Measurements from ENCODE around the gene PRRG2.

PRRG2 gene

GRCh38 chr19:49557641-49558325, 23.3 kb upstream of the PRRG2 start:
- no peak for DNase-seq

GRCh38 chr19:49558591-49558990, 22.5 kb upstream of the PRRG2 start:
- DNase-seq = peak; percentile 49 to 60

- no peak for DNase-seq
Observed at GRCh38 chr19:49559443-49559842, 21.7 kb upstream of the PRRG2 start.

- peak in 1 of 2 experiments; percentile 50 for DNase-seq
Observed at GRCh38 chr19:49559928-49560327, 21.2 kb upstream of the PRRG2 start.

- peak; percentile 61 to 65 for DNase-seq
Observed at GRCh38 chr19:49560358-49560900, 20.7 kb upstream of the PRRG2 start.

GRCh38 chr19:49564616-49565045, 16.5 kb upstream of the PRRG2 start:
- peak; percentile 61 to 65 for DNase-seq

- no peak for DNase-seq
Observed at GRCh38 chr19:49565261-49565660, 15.9 kb upstream of the PRRG2 start.

GRCh38 chr19:49566302-49566701, 14.8 kb upstream of the PRRG2 start:
- no peak for DNase-seq

GRCh38 chr19:49567861-49568441, 13.2 kb upstream of the PRRG2 start:
- peak; percentile 64 to 69 for DNase-seq

GRCh38 chr19:49570138-49570856, 10.8 kb upstream of the PRRG2 start:
- DNase-seq = peak; percentile 67 to 70

GRCh38 chr19:49570997-49571676, 10.0 kb upstream of the PRRG2 start:
- no peak for DNase-seq

GRCh38 chr19:49573009-49573408, 8.1 kb upstream of the PRRG2 start:
- DNase-seq = no peak

- no peak for DNase-seq
Observed at GRCh38 chr19:49573425-49573824, 7.7 kb upstream of the PRRG2 start.

GRCh38 chr19:49574206-49574755, 6.8 kb upstream of the PRRG2 start:
- DNase-seq = no peak

- DNase-seq = no peak
Observed at GRCh38 chr19:49579193-49579592, 1.9 kb upstream of the PRRG2 start.

- DNase-seq = no peak
Observed at GRCh38 chr19:49579947-49580263, 1.2 kb upstream of the PRRG2 start.

GRCh38 chr19:49580264-49581006, 681 bp upstream of the PRRG2 start, which contains the start of gene NOSIP:
TSS of gene NOSIP (minus strand) at chr19:49580556. CDS start at chr19:49560691, 19,865 bp downstream.
- DNase-seq = peak; percentile 96 to 97

GRCh38 chr19:49583239-49583638, 2.1 kb downstream of the PRRG2 start:
- no peak for DNase-seq

- no peak for DNase-seq
Observed at GRCh38 chr19:49585023-49585422, 3.9 kb downstream of the PRRG2 start.

- DNase-seq = no peak
Observed at GRCh38 chr19:49587227-49587626, 6.1 kb downstream of the PRRG2 start.

- DNase-seq = peak; percentile 72 to 73
Observed at GRCh38 chr19:49588365-49589122, 7.4 kb downstream of the PRRG2 start.
